ENCODE data around the gene RTF2.

The RTF2 gene

DNA sequence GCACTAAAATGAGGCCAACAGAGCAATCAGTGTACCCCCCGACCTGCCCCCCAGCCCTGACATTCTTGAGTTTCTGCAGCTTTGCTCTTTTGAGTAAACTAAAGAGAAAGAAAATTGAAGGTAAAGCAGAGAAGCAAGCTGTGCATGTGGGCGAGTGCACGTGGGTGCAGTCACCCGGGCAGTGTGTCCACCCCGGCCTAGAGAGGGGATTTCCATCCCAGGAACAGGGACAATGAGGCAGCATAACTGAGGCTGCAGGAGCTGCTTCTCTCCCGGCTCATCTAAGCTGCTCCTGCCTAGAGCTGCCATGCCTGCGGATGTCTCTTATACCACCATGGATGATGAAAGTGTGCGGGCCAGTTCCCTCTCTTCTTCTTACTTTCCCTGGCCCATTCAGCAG is 39.5 kb upstream of the RTF2 start:
- in situ Hi-C loops (cut with HindIII; ENCODE audit: low sequenced_read_pairs): no loop called here
- TF ChIP-seq, protein P1, sequence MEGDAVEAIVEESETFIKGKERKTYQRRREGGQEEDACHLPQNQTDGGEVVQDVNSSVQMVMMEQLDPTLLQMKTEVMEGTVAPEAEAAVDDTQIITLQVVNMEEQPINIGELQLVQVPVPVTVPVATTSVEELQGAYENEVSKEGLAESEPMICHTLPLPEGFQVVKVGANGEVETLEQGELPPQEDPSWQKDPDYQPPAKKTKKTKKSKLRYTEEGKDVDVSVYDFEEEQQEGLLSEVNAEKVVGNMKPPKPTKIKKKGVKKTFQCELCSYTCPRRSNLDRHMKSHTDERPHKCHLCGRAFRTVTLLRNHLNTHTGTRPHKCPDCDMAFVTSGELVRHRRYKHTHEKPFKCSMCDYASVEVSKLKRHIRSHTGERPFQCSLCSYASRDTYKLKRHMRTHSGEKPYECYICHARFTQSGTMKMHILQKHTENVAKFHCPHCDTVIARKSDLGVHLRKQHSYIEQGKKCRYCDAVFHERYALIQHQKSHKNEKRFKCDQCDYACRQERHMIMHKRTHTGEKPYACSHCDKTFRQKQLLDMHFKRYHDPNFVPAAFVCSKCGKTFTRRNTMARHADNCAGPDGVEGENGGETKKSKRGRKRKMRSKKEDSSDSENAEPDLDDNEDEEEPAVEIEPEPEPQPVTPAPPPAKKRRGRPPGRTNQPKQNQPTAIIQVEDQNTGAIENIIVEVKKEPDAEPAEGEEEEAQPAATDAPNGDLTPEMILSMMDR (IDR thresholded peaks at IDR 0.05; ENCODE audit: low read depth, low read length, missing control alignments): no peak
- H3K4me3 ChIP-seq (ENCODE audit: low read depth, low read length): no peak overlapping the region
- DNase-seq (ENCODE audit: low read depth): no peak

DNA sequence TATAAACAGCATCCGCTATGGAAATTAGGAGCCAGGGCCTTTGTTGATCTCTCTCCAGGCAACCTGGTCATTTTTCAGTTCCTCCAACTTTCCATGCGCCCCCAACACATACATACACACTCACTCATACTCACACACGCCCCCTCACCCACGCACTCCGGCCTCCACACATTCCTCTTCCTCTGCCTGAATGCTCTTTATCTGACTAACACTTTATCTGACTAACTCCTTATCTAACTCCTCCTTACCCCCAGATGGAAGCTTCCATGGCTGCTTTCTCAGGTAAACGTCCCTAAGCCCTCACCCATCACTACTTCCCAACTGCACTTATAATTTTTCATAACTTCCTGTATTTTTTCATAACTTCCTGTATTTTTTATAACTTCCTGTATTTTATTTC is 38.9 kb upstream of the RTF2 start:
- in situ Hi-C loops (cut with HindIII; ENCODE audit: low sequenced_read_pairs): no loop called here
- DNase-seq (ENCODE audit: low read depth): no peak
- no peak overlapping the region for H3K4me3 ChIP-seq (ENCODE audit: low read depth, low read length)
- TF ChIP-seq, protein P1 (IDR thresholded peaks at IDR 0.05; ENCODE audit: low read depth, low read length, missing control alignments): no peak

DNA sequence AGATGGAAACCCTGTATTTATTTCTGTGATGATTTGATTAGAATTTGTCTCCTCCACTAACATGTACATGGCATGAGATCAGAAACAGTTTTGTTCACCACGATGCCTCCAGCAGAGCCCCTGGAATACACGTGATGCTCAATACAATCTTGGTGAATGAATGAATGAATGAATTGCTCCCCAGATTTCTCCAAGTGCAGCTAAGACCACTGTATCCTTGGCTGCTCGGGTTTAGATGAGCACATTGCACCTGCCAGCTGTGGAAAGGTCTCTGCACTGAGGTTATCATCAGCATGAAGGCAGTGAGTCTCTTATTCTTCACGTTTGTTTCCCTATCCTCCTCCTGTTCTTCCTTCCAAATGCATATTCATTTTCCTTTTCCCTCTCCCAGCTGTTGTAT is 38.5 kb upstream of the RTF2 start:
- TF ChIP-seq, protein P1 (IDR thresholded peaks at IDR 0.05; ENCODE audit: low read depth, low read length, missing control alignments): no peak

DNA sequence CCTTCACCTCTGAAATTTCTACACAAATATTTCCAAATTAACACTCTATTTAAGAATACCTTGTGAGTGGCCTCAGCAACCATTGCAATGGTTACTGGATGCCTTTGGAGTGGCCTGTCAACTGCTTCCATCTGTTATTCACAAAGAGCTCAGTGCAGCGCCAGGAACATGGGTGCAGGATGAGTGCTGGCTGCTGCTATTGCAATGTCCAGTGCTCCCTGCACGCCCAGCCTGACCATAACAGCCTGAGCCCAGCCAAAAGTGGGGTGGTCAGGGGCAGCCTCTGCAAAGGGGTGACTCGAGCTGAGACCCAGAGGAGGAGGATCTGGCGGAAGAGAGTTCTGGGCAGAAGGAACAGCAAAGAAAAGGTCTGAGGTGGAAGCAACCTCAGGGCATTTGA is 38.0 kb upstream of the RTF2 start:
- H3K4me3 ChIP-seq (ENCODE audit: low read depth, low read length): no peak overlapping the region
- TF ChIP-seq, protein P1 (IDR thresholded peaks at IDR 0.05; ENCODE audit: low read depth, low read length, missing control alignments): no peak
- no peak for DNase-seq (ENCODE audit: low read depth)
- in situ Hi-C loops (cut with HindIII; ENCODE audit: low sequenced_read_pairs): no loop called here

More for the DNA sequence above, 38.5 kb upstream of the RTF2 start:
- no peak overlapping the region for H3K4me3 ChIP-seq (ENCODE audit: low read depth, low read length)
- in situ Hi-C loops (cut with HindIII; ENCODE audit: low sequenced_read_pairs): no loop called here
- DNase-seq (ENCODE audit: low read depth): no peak

DNA sequence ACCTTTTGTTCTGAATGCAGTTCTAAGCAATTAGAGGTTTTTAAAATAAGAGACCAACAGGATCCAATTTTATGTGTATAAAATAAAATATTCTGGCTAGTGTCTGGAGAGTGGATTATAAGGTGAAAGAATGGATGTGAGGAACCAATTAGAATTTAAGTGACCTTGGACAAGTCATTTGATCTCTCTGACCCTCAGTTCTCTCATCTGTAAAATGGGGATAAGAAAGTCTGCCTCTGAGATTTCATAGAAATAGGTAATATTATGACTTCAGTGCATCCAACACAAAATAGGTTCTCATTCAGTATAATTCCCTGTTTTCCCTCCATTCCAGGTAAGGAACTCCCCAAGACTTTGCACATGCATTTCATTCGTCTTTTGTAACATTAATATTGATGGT is 37.5 kb upstream of the RTF2 start:
- TF ChIP-seq, protein P1 (IDR thresholded peaks at IDR 0.05; ENCODE audit: low read depth, low read length, missing control alignments): no peak
- H3K4me3 ChIP-seq (ENCODE audit: low read depth, low read length): no peak overlapping the region
- no peak for DNase-seq (ENCODE audit: low read depth)
- in situ Hi-C loops (cut with HindIII; ENCODE audit: low sequenced_read_pairs): no loop called here

DNA sequence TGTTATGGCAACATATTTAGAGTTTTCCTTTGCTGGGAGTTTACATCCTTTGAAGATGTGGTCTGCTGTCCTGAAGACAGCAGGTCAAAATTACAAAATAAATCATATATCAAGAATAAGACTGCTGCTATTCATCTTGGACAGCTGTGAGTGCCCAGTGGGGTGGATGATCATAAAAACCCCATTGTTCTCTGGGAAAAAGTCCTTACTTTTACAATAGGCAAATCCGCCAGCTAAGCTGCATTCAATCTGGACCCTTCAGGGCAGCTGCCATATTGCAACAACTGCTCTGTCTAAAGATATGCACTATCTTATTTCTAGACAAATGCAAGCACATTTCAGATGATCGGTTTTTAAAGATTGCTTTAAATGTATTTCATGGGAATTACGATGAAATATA is 37.0 kb upstream of the RTF2 start:
- TF ChIP-seq, protein P1 (IDR thresholded peaks at IDR 0.05; ENCODE audit: low read depth, low read length, missing control alignments): no peak
- in situ Hi-C loops (cut with HindIII; ENCODE audit: low sequenced_read_pairs): no loop called here
- H3K4me3 ChIP-seq (ENCODE audit: low read depth, low read length): no peak overlapping the region
- no peak for DNase-seq (ENCODE audit: low read depth)

All from astrocyte of the cerebellum (primary cell).